ENCODE results near the gene CEP112.

DNA sequence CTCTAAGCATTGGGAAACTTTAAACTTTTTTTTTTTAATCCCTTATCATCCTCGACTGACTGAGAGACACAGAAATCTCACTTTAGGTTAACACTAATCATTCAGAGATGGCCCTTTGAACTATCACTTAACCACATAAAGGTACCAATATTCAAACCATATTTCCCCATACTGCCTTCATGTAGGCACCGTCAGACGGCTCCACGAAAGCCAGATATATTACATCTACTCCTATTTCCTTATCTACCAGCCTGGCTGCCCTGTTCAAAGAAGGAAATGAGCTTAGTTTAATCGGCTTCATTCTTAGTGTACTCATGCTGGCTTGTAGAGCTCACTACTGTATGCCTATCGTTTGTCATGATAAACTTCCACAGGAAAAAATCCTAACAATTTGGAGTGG, 270.9 kb downstream of the CEP112 start:
- no peak for TF ChIP-seq EZH2 (IDR thresholded peaks at IDR 0.05)
- no peak for TF ChIP-seq POLR2AphosphoS5 (IDR thresholded peaks at IDR 0.05; ENCODE audit: borderline replicate concordance, low read depth, low read length)
- TF ChIP-seq FOXP2 (optimal IDR thresholded peaks at IDR 0.05; ENCODE audit: control extremely low read depth, extremely low read length, insufficient read depth): no peak

Measured in SK-N-MC (cell line).